T47D (cell line): ENCODE measurements around the gene CFAP58.

Experiments
- DNase-seq, 2 experiments: peaks; one replicate each; pipeline versions ENCODE4 v3.0.0 to v3.0.0-alpha.2; 2011 to 2012; ENCODE audit warnings: low read depth in 1 of 2, low spot score in 1 of 2
- JUND ChIP-seq: IDR thresholded peaks from 2 replicates; pipeline ENCODE4 v1.6.1; 2012; ENCODE audit warnings: low read depth
- in situ Hi-C: cut with HindIII; loops from 2 replicates; pipeline ENCODE4 v1.10.0; 2016; ENCODE audit warnings: low sequenced_read_pairs, low pct_unique_long_range_greater_than_20kb

Gene CFAP58

GRCh38 chr10:104325436-104326435 is 27.9 kb upstream of the CFAP58 start:
- in situ Hi-C loops = no loop called here
- DNase-seq = no peak
- TF ChIP-seq JUND = no peak

DNA sequence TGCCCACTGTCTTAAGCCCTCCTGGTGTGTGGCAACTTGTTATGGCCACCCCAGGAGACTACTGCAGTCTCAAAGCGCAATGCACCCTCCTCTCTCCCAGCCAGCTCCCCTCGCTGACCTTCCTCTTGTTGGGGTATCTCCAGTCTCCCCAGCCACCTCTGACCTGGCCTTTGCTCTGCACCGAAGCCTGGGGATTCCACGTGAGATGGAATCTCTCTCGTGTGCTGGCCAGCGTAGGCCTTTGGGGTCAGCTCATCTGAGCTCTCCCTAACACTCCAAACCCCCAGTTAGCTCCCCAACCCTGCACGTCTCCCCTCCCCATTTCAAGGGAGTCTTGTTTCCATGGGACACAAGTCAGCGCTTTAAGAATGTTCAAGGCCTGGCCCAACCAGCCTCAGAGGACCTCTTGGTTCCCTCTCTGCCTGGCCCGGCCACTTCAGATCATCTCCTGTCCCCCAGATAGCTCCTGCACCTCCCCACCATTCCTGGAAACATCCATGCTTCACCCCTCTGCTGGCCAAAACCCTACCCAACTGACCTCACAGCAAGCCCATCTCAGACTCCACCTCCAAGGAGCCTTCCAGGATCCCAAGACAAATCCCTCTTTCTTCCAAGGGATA is 26.5 kb upstream of the CFAP58 start:
- no peak for TF ChIP-seq JUND
- DNase-seq = no peak
- in situ Hi-C loops = no loop called here

DNA sequence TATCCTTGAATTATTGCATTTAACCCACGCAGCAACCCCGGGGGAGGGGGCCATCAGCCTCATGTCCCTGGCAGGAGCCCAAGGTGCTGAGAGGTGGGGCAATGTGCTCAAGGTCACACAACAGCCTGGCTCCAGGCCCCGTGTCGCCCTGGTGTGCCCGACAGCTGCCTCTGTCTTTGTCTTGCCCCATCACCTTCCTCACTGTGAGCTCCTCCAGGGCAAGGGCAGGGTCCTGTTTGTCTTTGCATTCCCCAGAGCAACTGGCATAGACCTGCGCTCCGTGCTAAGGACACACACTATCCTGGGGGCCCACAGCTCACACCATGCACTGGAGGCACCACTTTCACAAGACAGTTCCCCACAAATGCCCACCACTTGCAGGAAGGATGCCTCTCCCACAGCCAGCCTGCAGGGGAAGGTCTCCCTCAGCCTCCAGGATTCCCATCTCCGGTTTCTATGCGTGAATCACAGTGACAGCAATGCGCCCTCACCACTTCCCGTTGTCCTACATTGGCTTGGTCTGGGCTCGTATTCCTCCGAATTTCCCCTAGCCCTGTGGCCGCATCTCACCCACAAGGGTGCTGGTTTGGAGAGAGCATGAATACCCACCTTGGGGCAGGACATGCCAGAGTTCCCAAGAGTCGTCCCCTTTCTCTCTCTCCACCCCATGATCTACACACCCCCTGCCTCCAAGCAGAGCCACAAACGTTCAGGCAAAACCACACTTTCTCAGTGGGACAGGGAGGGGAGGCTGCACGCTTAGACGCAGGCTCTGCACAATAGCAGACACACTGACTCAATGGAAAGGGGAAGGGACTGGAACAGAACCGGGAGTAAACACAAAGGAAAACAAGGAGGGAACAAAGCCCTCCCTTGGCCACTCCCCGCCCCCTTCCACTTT is 25.6 kb upstream of the CFAP58 start:
- TF ChIP-seq JUND = no peak
- in situ Hi-C loops = no loop called here
- no peak for DNase-seq

DNA sequence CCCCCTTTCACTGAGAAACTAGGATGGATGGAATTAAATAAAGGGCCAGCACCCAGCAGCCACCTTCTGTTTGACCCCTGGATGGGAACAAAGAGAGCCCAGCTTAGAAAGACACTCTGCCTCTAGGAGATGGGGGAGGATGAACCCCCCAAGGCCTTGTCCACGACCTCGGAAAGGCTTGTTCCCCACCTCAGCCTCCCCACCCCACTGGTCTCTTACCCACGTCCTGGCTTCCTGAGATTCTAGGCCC is 25.1 kb upstream of the CFAP58 start:
- in situ Hi-C loops = no loop called here
- no peak for TF ChIP-seq JUND

GRCh38 chr10:104328896-104329710 is 24.5 kb upstream of the CFAP58 start:
- TF ChIP-seq JUND = no peak
- in situ Hi-C loops = no loop called here
- no peak for DNase-seq

More for the DNA sequence above, 25.1 kb upstream of the CFAP58 start:
- no peak for DNase-seq

DNA sequence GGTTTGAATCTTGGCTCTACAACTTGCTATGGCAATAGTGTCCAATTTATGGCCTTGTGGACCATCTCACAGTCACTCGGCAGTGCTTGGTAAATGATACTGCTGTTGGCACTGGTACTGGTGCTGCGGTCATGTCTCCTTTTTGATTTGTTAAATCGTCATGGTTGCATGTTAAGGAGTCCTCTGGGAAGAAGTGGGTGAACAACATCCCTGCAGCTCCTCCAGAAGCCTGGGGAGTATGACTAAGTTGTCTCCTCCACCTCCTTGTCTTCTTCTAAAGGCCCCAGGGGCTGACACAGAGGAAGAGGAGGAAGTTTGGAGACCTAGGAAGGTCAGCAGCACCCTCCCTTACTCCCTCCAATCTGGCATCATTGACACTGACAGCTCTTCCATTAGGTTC is 23.9 kb upstream of the CFAP58 start:
- TF ChIP-seq JUND = no peak
- DNase-seq = no peak
- in situ Hi-C loops = no loop called here

- in situ Hi-C loops = no loop called here
- no peak for TF ChIP-seq JUND
- no peak for DNase-seq
These were observed 23.2 kb upstream of the CFAP58 start for GRCh38 chr10:104330168-104331110.

- in situ Hi-C loops = no loop called here
- no peak for DNase-seq
- TF ChIP-seq JUND = no peak
These were observed 22.3 kb upstream of the CFAP58 start for GRCh38 chr10:104331208-104331838.

DNA sequence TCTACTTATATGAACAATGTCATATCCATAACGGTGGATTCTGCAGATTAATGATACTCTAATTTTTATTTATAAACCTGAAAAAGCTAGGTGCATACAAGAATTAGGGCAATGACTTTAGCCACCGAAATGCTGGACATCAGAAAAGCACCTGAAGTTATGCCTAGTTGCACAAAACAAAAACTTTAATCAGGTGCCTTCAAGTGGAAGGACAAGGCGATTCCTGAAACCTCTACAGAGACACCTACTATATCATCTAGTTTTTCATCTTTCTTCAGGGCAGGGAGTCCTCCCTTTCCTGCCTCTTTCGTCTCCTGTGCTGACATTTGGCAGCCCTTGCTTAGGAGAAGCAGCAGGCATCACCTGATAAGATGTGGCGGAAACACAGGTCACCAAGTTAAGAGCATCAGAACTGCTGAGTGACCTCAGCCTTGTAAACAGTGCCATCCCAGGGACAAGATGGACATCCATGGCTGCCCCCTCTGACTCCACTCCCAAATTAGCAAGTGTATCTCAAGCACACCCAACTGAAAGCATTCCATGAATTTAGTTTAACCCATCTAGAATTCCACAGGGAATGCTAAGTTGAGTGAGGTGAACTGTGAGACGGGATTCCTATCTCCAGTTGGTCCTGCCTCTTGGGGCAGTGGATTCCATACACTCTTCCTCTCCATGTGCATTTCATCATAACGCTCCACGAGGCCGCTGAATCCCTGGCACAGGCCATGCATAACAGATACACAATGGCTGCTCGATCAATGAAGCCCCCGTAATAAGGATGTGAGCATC is 21.2 kb upstream of the CFAP58 start:
- no peak for TF ChIP-seq JUND
- in situ Hi-C loops = no loop called here
- no peak for DNase-seq
